ENCODE results near the gene IKZF2.

IKZF2 gene

GRCh38 chr2:213151437-213152064 is at the start of gene IKZF2:
Gene IKZF2 (minus strand): TSS chr2:213151612. CDS start chr2:213148629, 2,983 bp downstream.
- peak; percentile 23 to 49 (median 32) for DNase-seq (ENCODE audit: low read depth in 2 of 3, low spot score in 2 of 3)

DNA sequence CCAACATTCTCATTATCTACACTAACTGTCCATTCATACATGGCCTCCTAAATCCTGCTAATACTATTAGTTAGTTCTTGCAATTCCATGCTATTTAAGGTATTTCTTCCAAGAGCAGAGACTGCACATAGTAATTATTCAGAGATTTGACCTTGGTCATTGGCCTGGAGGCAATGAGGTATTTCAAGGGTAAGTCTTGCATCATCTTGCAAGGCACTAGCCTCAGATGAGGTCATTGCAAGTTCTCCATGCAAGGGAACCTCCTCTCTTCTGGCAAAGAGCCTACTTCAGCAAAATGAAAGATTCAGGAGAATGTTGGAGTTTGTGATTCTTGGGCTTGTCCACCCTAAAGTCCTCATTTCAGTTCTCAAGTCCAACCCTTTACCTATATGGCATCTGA is 48.5 kb upstream of the IKZF2 start:
- DNase-seq (ENCODE audit: low read depth in 2 of 3, low spot score in 2 of 3) = no peak

- no peak for DNase-seq (ENCODE audit: low read depth in 2 of 3, low spot score in 2 of 3)
Measured at GRCh38 chr2:213189001-213189899, 37.8 kb upstream of the IKZF2 start.

DNA sequence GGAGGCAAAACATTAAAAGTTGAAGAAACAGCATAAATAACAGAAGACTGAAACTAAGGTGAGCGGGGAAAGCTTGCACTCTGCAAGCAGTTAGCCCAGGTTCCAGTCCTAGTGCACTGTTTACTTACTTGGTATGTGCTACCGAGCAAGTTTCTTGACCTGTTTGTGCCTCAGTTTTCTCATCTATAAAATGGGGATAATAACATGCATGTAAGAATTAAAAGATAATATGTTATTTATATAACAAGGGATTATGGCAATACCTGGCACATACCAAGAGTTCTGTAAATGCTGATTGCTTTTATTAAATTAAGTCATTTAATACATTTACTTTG is 37.1 kb upstream of the IKZF2 start:
- no peak for DNase-seq (ENCODE audit: low read depth in 2 of 3, low spot score in 2 of 3)

GRCh38 chr2:213187833-213188532 is 36.6 kb upstream of the IKZF2 start:
- no peak for DNase-seq (ENCODE audit: low read depth in 2 of 3, low spot score in 2 of 3)

DNA sequence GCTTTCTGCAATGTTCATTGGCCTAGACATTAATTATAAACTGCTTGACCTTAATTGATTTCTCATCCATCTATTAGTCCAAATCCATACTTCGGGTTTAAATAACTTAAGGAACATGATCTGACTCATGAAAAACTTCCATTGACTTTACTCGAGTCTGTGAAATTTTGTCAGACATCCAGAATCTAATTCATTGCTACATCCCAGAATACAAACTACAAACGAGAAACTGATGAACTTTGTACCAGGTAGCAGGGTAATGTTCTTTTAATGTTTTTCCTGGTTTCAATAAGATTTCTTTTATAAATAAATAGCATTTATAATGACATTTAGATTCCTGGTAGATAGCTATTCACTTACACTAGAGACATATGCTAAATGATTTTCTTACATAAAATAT is 36.0 kb upstream of the IKZF2 start:
- no peak for DNase-seq (ENCODE audit: low read depth in 2 of 3, low spot score in 2 of 3)

DNA sequence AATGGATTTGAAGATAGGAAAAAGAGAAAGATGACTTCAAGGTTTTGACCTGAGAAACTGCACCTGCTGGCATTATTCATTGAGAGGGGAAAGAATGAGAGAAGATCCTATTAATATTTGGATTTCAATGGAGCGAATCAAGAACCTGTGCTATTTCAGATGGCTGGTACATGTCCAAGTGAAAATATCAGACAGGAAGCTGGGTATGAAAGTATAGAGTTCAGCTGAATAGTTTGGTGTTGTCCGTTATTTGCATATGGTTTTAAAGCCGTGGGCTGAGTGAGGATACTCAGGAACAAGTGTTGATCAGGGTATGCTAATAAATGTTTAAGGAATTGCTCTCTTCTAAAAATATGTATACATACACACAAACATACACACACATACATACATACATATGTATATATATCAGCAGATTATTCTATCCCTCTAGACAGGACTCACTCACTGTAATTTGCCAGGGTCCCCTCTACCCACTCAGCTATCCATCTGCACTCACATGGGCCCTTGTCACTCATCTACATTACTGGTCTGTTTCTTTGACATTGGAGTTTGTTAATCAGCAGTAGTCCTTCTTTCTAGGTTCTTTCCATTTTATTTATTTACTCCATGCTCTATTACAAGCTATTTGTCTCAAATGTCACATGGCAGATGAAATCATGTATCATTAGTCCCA is 33.9 kb upstream of the IKZF2 start:
- DNase-seq (ENCODE audit: low read depth in 2 of 3, low spot score in 2 of 3) = no peak

DNA sequence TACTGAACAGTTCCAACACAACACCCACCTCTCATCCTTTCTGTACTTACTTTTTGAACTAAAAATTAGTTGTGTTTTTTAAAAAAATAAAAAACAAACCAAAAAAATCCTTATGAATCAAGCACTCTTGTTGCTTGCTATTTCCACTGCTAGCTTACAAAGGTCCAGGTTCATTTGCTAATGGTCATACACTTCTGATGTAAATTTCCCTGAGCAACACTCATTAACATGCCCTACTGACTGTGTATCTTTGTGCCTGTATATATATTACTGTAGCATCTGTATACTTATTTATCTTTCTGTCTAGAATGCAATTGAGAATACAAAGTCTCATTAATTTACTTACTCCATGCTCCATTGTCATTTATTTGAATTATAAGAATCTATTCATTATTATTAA is 30.3 kb upstream of the IKZF2 start:
- DNase-seq (ENCODE audit: low read depth in 2 of 3, low spot score in 2 of 3) = no peak

- no peak for DNase-seq (ENCODE audit: low read depth in 2 of 3, low spot score in 2 of 3)
Measured at GRCh38 chr2:213177679-213178078, 26.3 kb upstream of the IKZF2 start.

DNA sequence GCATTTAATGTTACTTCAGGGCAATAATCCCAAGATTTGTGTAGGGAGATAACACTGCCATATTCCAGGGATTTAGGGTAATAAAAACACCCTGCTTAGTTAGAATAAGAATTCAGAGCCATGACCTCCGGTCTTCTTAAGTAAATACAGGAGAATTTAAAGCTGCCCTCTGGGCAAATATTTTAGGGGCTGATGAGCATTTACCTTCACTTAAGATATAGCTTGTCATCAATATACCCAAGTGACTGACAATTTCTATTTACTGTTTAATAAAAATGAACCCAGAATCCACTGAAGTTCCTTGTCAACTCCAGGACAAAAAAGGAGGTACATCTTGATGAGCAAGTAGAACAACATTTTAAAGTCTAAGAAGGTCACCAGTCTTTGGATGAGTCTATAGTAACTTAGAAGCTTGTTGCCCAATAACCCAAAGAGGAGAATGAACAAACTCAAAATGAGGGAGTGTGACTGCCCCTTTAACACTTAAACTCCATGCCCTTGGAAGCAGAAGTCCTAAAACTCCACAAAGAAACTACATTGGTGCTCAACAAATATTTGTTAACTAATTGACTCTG is 24.3 kb upstream of the IKZF2 start:
- DNase-seq (ENCODE audit: low read depth in 2 of 3, low spot score in 2 of 3) = no peak

DNA sequence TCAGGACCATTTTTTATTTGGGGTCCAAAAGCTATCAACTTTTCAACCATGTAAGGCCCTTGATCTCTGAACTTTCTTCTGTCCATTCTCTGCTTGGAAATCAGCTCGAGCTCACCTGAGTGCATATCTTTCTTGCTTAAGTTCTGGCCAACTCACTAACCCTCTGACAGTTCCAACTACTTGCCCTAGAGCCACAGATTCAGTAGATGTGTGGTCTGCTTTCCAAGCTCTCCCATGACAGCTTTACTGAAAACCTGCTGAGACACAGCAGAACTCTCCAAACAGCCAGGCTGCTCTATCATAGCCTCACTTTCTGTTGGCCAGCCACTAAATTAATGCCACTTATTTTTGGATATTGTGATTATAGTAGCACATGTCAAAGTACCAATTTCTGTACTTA is 21.2 kb upstream of the IKZF2 start:
- DNase-seq (ENCODE audit: low read depth in 2 of 3, low spot score in 2 of 3) = no peak

DNA sequence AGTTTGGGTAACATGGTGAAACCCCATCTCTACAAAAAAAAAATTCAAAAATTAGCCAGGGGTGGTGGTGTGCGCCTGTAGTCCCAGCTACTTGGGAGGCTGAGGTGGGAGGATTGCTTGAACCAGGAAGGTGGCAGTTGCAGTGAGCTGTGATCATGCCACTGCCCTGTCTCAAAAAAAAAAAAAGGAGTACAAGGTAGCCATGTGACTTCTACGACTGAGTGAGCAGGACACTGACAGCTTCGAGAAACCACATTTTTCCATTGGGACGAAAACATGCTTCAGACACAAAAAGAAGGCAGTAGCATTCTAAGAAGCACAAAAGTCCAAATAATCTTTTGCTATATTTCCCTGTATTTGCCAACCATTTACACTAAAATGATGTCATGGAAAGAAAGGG is 19.7 kb upstream of the IKZF2 start:
- no peak for DNase-seq (ENCODE audit: low read depth in 2 of 3, low spot score in 2 of 3)

- no peak for DNase-seq (ENCODE audit: low read depth in 2 of 3, low spot score in 2 of 3)
Measured at GRCh38 chr2:213167271-213167930, 16.0 kb upstream of the IKZF2 start.

GRCh38 chr2:213166109-213166508 is 14.7 kb upstream of the IKZF2 start:
- no peak for DNase-seq (ENCODE audit: low read depth in 2 of 3, low spot score in 2 of 3)

GRCh38 chr2:213164263-213164662 is 12.9 kb upstream of the IKZF2 start:
- no peak for DNase-seq (ENCODE audit: low read depth in 2 of 3, low spot score in 2 of 3)

DNA sequence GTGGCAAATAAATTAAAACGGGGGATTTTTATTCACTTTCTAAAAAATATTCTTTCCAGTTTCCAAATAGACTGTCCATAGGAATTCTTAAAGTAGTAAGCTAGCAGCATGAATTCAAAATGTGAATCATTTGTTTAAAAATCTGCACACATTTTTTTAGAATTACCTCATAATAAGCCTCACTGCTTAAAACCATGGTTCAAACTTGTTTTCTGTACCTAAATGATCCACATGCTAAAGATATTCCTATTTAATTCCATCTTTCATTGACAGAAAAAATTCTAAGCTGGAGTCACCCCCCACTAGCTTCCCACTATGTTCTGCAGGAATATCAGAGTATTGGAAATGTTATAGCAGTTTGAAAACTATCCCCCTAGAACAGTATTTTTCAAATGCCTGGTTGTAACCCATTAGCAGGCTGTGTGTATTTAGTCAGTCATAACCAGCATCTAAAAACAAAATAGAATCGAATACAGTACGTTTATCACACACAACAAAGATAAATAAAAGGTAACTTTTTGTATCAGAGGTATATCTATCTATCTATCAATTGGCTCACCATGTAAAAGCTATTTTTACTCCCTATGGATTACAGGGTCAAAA is 11.2 kb upstream of the IKZF2 start:
- DNase-seq (ENCODE audit: low read depth in 2 of 3, low spot score in 2 of 3) = no peak

GRCh38 chr2:213161759-213162515 is 10.5 kb upstream of the IKZF2 start:
- DNase-seq (ENCODE audit: low read depth in 2 of 3, low spot score in 2 of 3) = no peak

DNA sequence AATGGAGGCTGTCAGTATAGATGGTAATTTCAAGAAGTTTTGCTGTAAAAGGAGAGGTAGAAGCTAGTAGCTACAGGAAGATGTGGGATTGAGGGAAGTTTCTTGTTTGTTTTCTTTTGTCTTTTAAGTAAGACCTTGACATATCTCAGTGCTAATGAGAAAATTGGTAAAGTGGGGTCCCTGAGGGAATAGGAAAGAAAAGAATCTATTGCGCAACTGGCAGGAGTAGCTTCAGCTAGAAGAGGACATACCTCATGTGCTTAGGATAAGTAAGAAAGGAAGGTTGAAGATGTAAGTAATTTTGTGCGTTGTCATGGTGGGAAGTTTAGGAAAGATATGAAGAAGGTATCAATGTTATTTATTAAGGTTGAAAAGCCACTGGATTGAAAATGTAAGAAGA is 8.4 kb upstream of the IKZF2 start:
- no peak for DNase-seq (ENCODE audit: low read depth in 2 of 3, low spot score in 2 of 3)

DNA sequence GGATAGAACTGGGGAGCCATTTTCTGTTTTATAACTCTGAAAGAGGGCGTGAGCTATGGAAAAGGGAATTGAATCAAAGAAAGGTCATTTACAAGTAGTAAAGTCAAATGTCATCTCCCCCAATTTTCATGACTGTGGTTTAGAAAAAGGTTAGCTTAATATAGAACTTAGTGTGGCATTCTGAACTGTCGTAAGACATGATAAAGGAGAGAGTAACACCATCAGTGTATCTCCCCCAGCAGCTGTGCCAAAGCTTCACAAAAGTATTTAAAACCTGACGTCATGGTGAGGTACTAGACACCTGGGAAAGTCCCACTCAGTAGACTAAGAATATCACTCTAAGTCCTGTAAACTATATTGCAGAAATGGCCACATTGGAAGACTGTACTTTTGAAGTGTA is 5.8 kb upstream of the IKZF2 start:
- DNase-seq (ENCODE audit: low read depth in 2 of 3, low spot score in 2 of 3) = no peak

DNA sequence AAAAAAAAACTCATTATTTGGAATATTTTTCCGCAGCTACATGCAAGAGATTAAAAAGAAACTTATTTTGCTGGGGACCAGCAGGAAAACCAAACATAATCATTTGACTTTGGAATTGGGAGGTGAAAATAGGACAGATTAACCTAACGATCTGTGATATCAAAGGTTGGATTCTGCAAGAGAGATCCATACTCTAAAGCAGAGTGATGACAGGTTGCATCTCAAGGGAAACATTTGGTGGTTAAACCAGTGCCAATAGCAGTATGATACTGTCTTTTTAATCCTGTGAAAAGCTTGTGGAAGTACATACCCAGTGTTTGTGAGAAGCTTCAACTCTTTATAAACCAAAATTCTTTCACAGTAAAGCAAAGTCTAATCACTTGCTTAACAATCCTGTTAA is 5.3 kb upstream of the IKZF2 start:
- no peak for DNase-seq (ENCODE audit: low read depth in 2 of 3, low spot score in 2 of 3)

Data from activated CD8-positive, alpha-beta memory T cell treated with anti-CD3 and anti-CD28 coated beads for 48 hours (primary cell).